Right atrium auricular region (tissue), 2 donors: ENCODE results near the gene RAPGEF2. TPM values are rescaled to one million over a fixed set of nuclear protein-coding genes. Genes with fewer than 3 reads are reported as not detected.

Experiments used
- DNase-seq: peaks from one replicate; pipeline ENCODE4 v3.0.0-alpha.2; 2019; ENCODE audit warnings: low spot score
- H3K27ac ChIP-seq, 2 donors: fragments of 200-600 bp; sonication (generic); 1 replicate in 1 of 2; 2 replicates in 1 of 2; pipeline ENCODE4 v1.5.1; 2016 to 2019
- H3K27me3 ChIP-seq, 2 donors: fragments of 200-600 bp; sonication (generic); one replicate each; pipeline versions ENCODE4 v1.5.1 to v1.6.0; 2017 to 2019
- H3K36me3 ChIP-seq: fragments of 200-600 bp; sonication (generic); one replicate; pipeline ENCODE4 v1.5.1; 2016
- H3K4me1 ChIP-seq, 2 donors: fragments of 200-600 bp; sonication (generic); one replicate each; pipeline versions ENCODE4 v1.5.1 to v1.6.0; 2017 to 2019
- H3K4me3 ChIP-seq, 2 donors: fragments of 200-600 bp; sonication (generic); 1 replicate in 1 of 2; 2 replicates in 1 of 2; pipeline ENCODE4 v1.5.1; 2017 to 2019; ENCODE audit warnings: mild to moderate bottlenecking in 1 of 2, moderate library complexity in 1 of 2
- H3K9me3 ChIP-seq, 2 donors: fragments of 200-600 bp; sonication (generic); one replicate each; pipeline ENCODE4 v1.5.1; 2019
- CTCF ChIP-seq, 2 donors: fragments of 200-600 bp; sonication (generic); IDR thresholded peaks; one replicate each; pipeline ENCODE4 v1.5.1; 2019; ENCODE audit warnings: antibody characterized with exemption in 2 of 2
- total RNA-seq, 2 donors: library from RNA; depleted of rRNA; stranded (reverse); fragments of >200 nt; gene quantifications; one replicate each; pipeline ENCODE4 v1.1.0, GENCODE V29; 2016

Gene RAPGEF2
- total RNA-seq, 2 donors from 2014 or later: 49.8 to 51.5 TPM

- DNase-seq: no peak
- peak overlapping the region in 1 of 2 donors; percentile 5 for H3K27ac ChIP-seq
- peaks cover 0 to 15% of the 10 kb centered on the region in 2 donors for H3K4me1 ChIP-seq
Measured at GRCh38 chr4:159368320-159368719, 265.4 kb downstream of the RAPGEF2 start.

GRCh38 chr4:159369256-159369655 is 266.4 kb downstream of the RAPGEF2 start:
- H3K4me3 ChIP-seq: no peak overlapping the region
- no peak for TF ChIP-seq CTCF (IDR thresholded peaks at IDR 0.05)
- no peaks in the 10 kb centered on the region for H3K27me3 ChIP-seq
- H3K9me3 ChIP-seq: no peaks in the 10 kb centered on the region
- H3K27ac ChIP-seq: no peak overlapping the region
- no peak for DNase-seq
- H3K4me1 ChIP-seq: peaks cover 0 to 15% of the 10 kb centered on the region in 2 donors
- no peaks in the 10 kb centered on the region for H3K36me3 ChIP-seq

More at GRCh38 chr4:159368320-159368719, 265.4 kb downstream of the RAPGEF2 start:
- TF ChIP-seq CTCF (IDR thresholded peaks at IDR 0.05): no peak
- no peak overlapping the region for H3K4me3 ChIP-seq
- no peaks in the 10 kb centered on the region for H3K27me3 ChIP-seq
- no peaks in the 10 kb centered on the region for H3K36me3 ChIP-seq
- no peaks in the 10 kb centered on the region for H3K9me3 ChIP-seq

- peaks cover 0 to 15% of the 10 kb centered on the region in 2 donors for H3K4me1 ChIP-seq
- H3K27ac ChIP-seq: no peak overlapping the region
- no peaks in the 10 kb centered on the region for H3K9me3 ChIP-seq
- H3K4me3 ChIP-seq: no peak overlapping the region
- no peak for DNase-seq
- no peaks in the 10 kb centered on the region for H3K36me3 ChIP-seq
- no peaks in the 10 kb centered on the region for H3K27me3 ChIP-seq
- no peak for TF ChIP-seq CTCF (IDR thresholded peaks at IDR 0.05)
Measured at GRCh38 chr4:159370286-159370685, 267.4 kb downstream of the RAPGEF2 start.

GRCh38 chr4:159374749-159375530 is 272.1 kb downstream of the RAPGEF2 start:
- no peaks in the 10 kb centered on the region for H3K4me1 ChIP-seq
- no peak overlapping the region for H3K4me3 ChIP-seq
- H3K27me3 ChIP-seq: no peaks in the 10 kb centered on the region
- TF ChIP-seq CTCF (IDR thresholded peaks at IDR 0.05): no peak
- no peaks in the 10 kb centered on the region for H3K36me3 ChIP-seq
- H3K9me3 ChIP-seq: no peaks in the 10 kb centered on the region
- DNase-seq: no peak
- H3K27ac ChIP-seq: no peak overlapping the region

- no peak for DNase-seq
- Histone ChIP-seq H3K27ac (no peak overlapping the region), H3K27me3 (no peaks in the 10 kb centered on the region), H3K4me3 (no peak overlapping the region), H3K4me1 (no peaks in the 10 kb centered on the region), H3K9me3 (no peaks in the 10 kb centered on the region), H3K36me3 (no peaks in the 10 kb centered on the region)
- no peak for TF ChIP-seq CTCF (IDR thresholded peaks at IDR 0.05)
Measured at GRCh38 chr4:159376289-159376688, 273.4 kb downstream of the RAPGEF2 start.
